Measurements from ENCODE around the gene STIMATE.
A peak's percentile ranks its signal among the peaks of the same experiment; 100 is the strongest.

- peak; percentile 11 for TF ChIP-seq CTCF (IDR thresholded peaks at IDR 0.05)
- no peak for TF ChIP-seq EZH2phosphoT487 (IDR thresholded peaks at IDR 0.05)
Observed at GRCh38 chr3:52827866-52828376, 69.4 kb downstream of the STIMATE start.

Data from neural progenitor cell (in vitro differentiated cells).